ENCODE data around the gene CLDN24.

CLDN24 gene

DNA sequence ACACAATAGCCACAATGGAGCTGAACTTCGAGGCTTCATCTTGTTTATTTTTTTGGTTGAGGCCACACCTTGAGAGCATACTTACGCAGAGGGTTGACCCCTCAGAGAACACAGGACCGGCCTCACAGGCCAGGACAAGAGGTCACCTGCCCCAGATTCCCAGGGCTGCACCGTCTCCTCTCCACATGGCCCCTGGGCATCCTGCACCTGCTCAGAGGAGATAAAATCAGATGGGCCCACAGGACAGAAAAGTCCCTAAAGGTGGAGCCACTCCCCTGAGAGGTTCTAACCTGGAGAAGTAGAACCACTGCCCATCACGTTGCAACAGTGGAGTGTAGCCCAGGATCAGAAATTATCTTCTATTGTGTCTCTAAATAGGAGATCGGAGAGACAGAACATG is 1.1 kb upstream of the CLDN24 start:
- no peak for TF ChIP-seq CTCF (conservative IDR thresholded peaks at IDR 0.05; ENCODE audit: low read length)
- H3K4me3 ChIP-seq (ENCODE audit: low read length) = no peak overlapping the region
- DNase-seq (ENCODE audit: low read depth) = no peak

GRCh38 chr4:183321516-183321915 is 710 bp downstream of the CLDN24 start:
- TF ChIP-seq CTCF (conservative IDR thresholded peaks at IDR 0.05; ENCODE audit: low read length) = no peak
- no peak overlapping the region for H3K4me3 ChIP-seq (ENCODE audit: low read length)
- no peak for DNase-seq (ENCODE audit: low read depth)

DNA sequence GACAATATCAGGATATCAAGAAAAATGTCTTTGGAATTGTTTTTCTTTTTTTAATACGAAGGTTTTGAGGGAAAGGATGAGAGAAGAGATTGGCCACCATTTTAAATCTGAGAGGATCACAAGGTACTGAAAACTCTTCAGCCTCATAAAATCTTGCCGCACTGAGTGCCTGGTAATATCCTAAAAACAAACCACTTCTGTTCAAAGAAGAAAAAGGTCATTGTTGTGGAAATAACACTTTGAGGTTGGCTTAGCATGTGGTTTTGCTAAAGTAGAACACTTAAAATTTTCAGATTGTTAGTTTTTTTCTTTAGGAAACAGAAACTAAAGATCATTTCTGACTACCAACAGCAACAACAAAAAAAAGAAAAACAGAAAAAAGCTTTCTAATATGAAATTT is 1.1 kb downstream of the CLDN24 start:
- TF ChIP-seq CTCF (conservative IDR thresholded peaks at IDR 0.05; ENCODE audit: low read length) = no peak
- no peak overlapping the region for H3K4me3 ChIP-seq (ENCODE audit: low read length)
- DNase-seq (ENCODE audit: low read depth) = no peak

- TF ChIP-seq CTCF (conservative IDR thresholded peaks at IDR 0.05; ENCODE audit: low read length) = no peak
- H3K4me3 ChIP-seq (ENCODE audit: low read length) = no peak within 1 kb of the TSS
- DNase-seq (ENCODE audit: low read depth) = no peak
Measured at GRCh38 chr4:183320211-183321059, 1.8 kb downstream of the CLDN24 start, which contains the start of gene CLDN22. Gene CLDN22 (minus strand): TSS chr4:183320276. CDS start chr4:183320218, 58 bp downstream.

- H3K4me3 ChIP-seq (ENCODE audit: low read length) = no peak overlapping the region
- DNase-seq (ENCODE audit: low read depth) = no peak
- TF ChIP-seq CTCF (conservative IDR thresholded peaks at IDR 0.05; ENCODE audit: low read length) = no peak
Measured at GRCh38 chr4:183318656-183319055, 3.6 kb downstream of the CLDN24 start.

DNA sequence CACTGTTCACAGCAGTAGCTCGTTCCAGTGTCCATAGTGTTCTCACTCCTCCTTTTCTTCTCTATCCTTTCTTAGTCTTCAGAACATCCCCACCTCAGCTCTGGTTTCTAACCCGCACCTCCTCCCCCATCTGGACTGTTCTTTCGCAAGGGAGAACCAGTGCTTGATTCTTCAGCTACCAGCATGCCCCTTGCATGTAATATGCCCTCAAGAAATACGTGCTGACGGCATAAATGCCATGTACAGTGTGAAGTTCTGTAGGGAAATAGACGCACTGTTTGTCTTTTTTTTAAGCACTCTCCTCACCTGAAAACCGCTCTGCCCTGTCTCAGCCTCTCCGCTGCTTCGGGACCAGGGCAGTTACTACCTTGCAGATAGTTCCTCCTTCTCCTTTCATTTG is 7.4 kb downstream of the CLDN24 start:
- DNase-seq (ENCODE audit: low read depth) = no peak
- H3K4me3 ChIP-seq (ENCODE audit: low read length) = no peak overlapping the region
- no peak for TF ChIP-seq CTCF (conservative IDR thresholded peaks at IDR 0.05; ENCODE audit: low read length)

- no peak overlapping the region for H3K4me3 ChIP-seq (ENCODE audit: low read length)
- no peak for DNase-seq (ENCODE audit: low read depth)
- TF ChIP-seq CTCF (conservative IDR thresholded peaks at IDR 0.05; ENCODE audit: low read length) = no peak
Measured at GRCh38 chr4:183314336-183314735, 7.9 kb downstream of the CLDN24 start.
